NCI-H2196 treated with DMSO at 0.1 percent for 48 hours (cell line): ENCODE results near the gene VIPR1.
"Not testable (repeated sequence)": the region's sequence is repeated elsewhere in the genome, so short reads cannot be mapped to it uniquely, and the experiment has no call there.

Experiments used
- DNase-seq: peaks from one replicate; lab custom pipeline; 2025; ENCODE audit not compliant: unreplicated experiment; lab: John Stamatoyannopoulos, UW

Gene VIPR1

GRCh38 chr3:42569593-42570142, 67.2 kb downstream of the VIPR1 start:
- DNase-seq = no peak

- no peak for DNase-seq
Measured at GRCh38 chr3:42572278-42572677, 69.8 kb downstream of the VIPR1 start.

- no peak for DNase-seq
Measured at GRCh38 chr3:42575137-42575741, 72.8 kb downstream of the VIPR1 start.

- no peak for DNase-seq
Measured at GRCh38 chr3:42578054-42578453, 75.6 kb downstream of the VIPR1 start.

GRCh38 chr3:42579346-42579745, 76.9 kb downstream of the VIPR1 start:
- DNase-seq = not testable (repeated sequence)

- no peak for DNase-seq
Measured at GRCh38 chr3:42581400-42581708, 78.9 kb downstream of the VIPR1 start.

GRCh38 chr3:42581709-42582473, 79.4 kb downstream of the VIPR1 start, which contains the start of gene SEC22C:
TSS of gene SEC22C (minus strand) at chr3:42581967. CDS start at chr3:42569046, 12,921 bp downstream.
- peak; percentile 67 for DNase-seq

- no peak for DNase-seq
Measured at GRCh38 chr3:42582474-42583070, 80.1 kb downstream of the VIPR1 start.
